Measurements from ENCODE around the gene MED25.

Gene MED25

GRCh38 chr19:49811328-49811727, 6.8 kb upstream of the MED25 start:
- H3K4me3 ChIP-seq (ENCODE audit: low read depth, low read length): no peak overlapping the region
- ChIA-PET POLR2A (no interaction called here), CTCF (interaction anchor here (1.9 kb wide), 1 partner anchor 130 kb away, joined by 6 read pairs; no protein-coding TSS in a partner anchor)
- no peak for DNase-seq (ENCODE audit: low read depth, low spot score)
- no peak for TF ChIP-seq CTCF (IDR thresholded peaks at IDR 0.05; ENCODE audit: insufficient read depth, low read length, missing control alignments)

DNA sequence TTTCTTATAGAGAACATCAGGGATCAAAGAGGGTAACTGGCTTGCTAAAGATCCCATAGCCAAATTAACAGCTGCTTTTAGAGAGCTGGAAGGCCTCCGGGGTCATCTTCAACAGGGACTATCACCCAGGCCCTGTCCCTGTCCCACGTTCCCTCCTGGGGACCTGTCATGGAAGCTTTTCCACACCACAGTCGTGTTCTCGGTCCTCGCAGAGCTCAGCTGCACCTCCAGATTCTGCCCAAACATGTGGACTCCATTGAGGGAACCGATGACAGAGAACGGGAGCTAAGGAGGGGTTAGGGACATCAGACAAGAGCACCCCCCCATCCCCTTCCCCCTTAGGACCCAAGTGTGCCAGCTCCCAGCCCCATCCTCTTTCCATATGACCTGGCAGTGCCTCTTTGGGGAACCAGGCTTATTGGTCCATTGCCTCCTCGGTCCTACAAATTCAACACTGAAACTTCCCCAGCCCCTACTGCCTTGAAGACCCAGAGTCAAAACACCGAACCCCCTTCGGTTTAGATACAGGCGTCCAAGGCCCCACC, 5.6 kb upstream of the MED25 start:
- DNase-seq (ENCODE audit: low read depth, low spot score): no peak
- ChIA-PET POLR2A (interaction anchor here (0.8 to 1.0 kb wide), 2 partner anchors 36 to 64 kb away, joined by 3 to 4 read pairs; no protein-coding TSS in a partner anchor), CTCF (interaction anchor here (0.8 to 1.2 kb wide), 2 partner anchors 9 to 95 kb away, joined by 3 to 4 read pairs; no protein-coding TSS in a partner anchor)
- H3K4me3 ChIP-seq (ENCODE audit: low read depth, low read length): peak overlapping the region; percentile 75
- no peak for TF ChIP-seq CTCF (IDR thresholded peaks at IDR 0.05; ENCODE audit: insufficient read depth, low read length, missing control alignments)

DNA sequence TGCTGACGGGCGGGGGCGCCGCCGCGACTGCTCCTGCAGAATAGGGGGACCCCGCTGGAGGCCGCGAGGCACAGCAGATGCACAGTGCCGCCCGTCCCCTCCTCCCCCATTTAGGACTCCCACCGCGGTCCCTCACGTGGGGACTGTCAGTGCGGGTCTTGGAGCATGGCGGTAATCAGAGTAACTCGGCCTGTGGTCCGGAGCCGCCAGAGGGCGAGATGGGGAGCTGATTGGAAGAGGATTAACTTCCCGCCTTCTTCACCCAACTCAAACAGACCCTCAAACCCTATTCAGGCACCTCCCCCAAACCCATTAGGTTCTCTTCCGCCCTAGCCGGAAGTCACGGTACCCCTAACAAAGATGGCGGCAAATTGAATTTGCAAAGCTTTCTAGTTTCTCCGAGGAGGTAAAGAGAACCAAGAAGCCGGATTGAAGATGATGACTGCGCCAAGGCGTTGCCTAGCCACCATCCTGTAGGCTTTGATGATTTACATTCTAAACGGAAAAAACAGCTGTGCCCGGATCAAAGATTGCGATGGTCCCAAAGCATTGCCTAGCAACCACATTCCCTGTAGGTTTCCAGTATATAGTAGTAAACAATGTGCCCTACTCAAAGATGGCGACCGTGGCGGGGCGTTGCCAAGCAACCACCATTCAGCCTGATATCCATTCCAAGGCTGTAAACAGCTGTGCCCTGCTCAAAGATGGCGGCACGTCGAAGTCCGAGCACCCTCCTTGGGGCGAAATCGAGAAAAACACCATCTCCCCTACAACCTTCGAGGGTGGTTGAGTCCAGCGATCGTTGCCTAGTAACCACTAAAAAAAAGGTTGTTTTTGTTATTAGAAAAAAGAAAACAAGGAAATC, 4.9 kb upstream of the MED25 start, which contains the start of gene FUZ:
FUZ (minus strand) TSS at position 296 of the 865 bp plus-strand sequence; CDS start at position 110, 186 bp downstream.
- POLR2A ChIA-PET: interaction anchor here (0.8 kb wide), 1 partner anchor 35 kb away, joined by 4 read pairs; no protein-coding TSS in a partner anchor
- peak; percentile 41 for TF ChIP-seq CTCF (IDR thresholded peaks at IDR 0.05; ENCODE audit: insufficient read depth, low read length, missing control alignments)
- CTCF ChIA-PET: interaction anchor here (0.8 to 1.2 kb wide), 5 partner anchors 9 to 132 kb away, joined by 3 to 4 read pairs (median 4); no protein-coding TSS in a partner anchor
- DNase-seq (ENCODE audit: low read depth, low spot score): peak; percentile 89
- H3K4me3 ChIP-seq (ENCODE audit: low read depth, low read length): peak within 1 kb of the TSS; percentile 75

DNA sequence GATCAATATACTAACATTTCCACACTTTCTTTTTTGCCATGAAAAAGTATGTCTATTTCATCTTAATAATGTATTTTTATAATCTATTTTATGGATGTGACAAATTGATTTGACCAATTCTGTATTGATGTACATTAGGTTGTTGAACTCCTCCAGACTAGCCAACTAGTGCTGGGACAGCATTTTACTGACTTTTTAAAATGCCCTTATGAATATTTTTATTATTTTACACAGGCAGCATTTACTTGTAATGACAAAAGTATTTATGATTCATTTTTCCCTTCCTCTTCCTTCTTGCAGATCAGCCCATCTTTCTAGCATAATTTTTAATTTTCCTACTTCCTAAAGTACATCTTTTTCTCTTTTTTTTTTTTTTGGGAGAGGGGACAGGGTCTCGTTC, 4.1 kb upstream of the MED25 start:
- H3K4me3 ChIP-seq (ENCODE audit: low read depth, low read length): no peak overlapping the region
- ChIA-PET POLR2A (no interaction called here), CTCF (no interaction called here)
- no peak for TF ChIP-seq CTCF (IDR thresholded peaks at IDR 0.05; ENCODE audit: insufficient read depth, low read length, missing control alignments)
- no peak for DNase-seq (ENCODE audit: low read depth, low spot score)

DNA sequence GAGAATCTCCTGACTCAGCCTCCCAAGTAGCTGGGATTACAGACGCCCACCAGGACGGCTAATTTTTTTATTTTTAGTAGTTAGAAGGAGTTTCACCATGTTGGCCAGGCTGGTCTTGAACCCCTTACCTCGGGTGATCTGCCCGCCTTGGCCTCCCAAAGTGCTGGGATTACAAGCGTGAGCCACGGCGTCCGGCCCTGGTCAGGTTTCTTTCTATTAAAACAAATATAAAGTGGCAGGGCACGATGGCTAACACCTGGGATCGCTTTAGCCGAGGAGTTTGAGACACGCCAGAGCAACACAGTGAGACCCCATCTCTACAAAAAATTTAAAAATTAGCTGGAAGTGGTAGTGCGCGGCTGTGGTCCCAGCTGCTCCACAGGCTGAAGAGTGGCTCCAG, 1.5 kb upstream of the MED25 start:
- DNase-seq (ENCODE audit: low read depth, low spot score): no peak
- ChIA-PET CTCF (no interaction called here), POLR2A (no interaction called here)
- TF ChIP-seq CTCF (IDR thresholded peaks at IDR 0.05; ENCODE audit: insufficient read depth, low read length, missing control alignments): no peak
- H3K4me3 ChIP-seq (ENCODE audit: low read depth, low read length): no peak overlapping the region
